Measurements from ENCODE around the gene PIEZO1.
A peak's percentile ranks its signal among the peaks of the same experiment; 100 is the strongest.
"Not testable (repeated sequence)": the region's sequence is repeated elsewhere in the genome, so short reads cannot be mapped to it uniquely, and the experiment has no call there.

The PIEZO1 gene

GRCh38 chr16:88781140-88782077 is 3.6 kb downstream of the PIEZO1 start:
- peak; percentile 62 for DNase-seq

- DNase-seq = no peak
Measured at GRCh38 chr16:88780142-88781062, 4.6 kb downstream of the PIEZO1 start.

GRCh38 chr16:88779406-88780141 is 5.4 kb downstream of the PIEZO1 start:
- DNase-seq = no peak

GRCh38 chr16:88778541-88779065 is 6.4 kb downstream of the PIEZO1 start:
- no peak for DNase-seq

GRCh38 chr16:88778271-88778525 is 6.8 kb downstream of the PIEZO1 start:
- no peak for DNase-seq

- no peak for DNase-seq
Measured at GRCh38 chr16:88777471-88778270, 7.3 kb downstream of the PIEZO1 start.

- no peak for DNase-seq
Measured at GRCh38 chr16:88775825-88776224, 9.2 kb downstream of the PIEZO1 start.

GRCh38 chr16:88774544-88775393 is 10.3 kb downstream of the PIEZO1 start:
- DNase-seq = no peak

- DNase-seq = no peak
Measured at GRCh38 chr16:88773812-88774291, 11.2 kb downstream of the PIEZO1 start.

- DNase-seq = no peak
Measured at GRCh38 chr16:88772871-88773811, 11.9 kb downstream of the PIEZO1 start.

- DNase-seq = not testable (repeated sequence)
Measured at GRCh38 chr16:88771781-88772180, 13.2 kb downstream of the PIEZO1 start.

- DNase-seq = no peak
Measured at GRCh38 chr16:88771294-88771772, 13.7 kb downstream of the PIEZO1 start.

- DNase-seq = peak; percentile 50
Measured at GRCh38 chr16:88770461-88771293, 14.3 kb downstream of the PIEZO1 start.

GRCh38 chr16:88769617-88770460 is 15.2 kb downstream of the PIEZO1 start:
- no peak for DNase-seq

GRCh38 chr16:88768071-88768783 is 16.8 kb downstream of the PIEZO1 start:
- no peak for DNase-seq

GRCh38 chr16:88767546-88768070 is 17.4 kb downstream of the PIEZO1 start:
- DNase-seq = no peak

GRCh38 chr16:88766975-88767374 is 18.0 kb downstream of the PIEZO1 start:
- no peak for DNase-seq

Data from activated T-cell treated with anti-CD3 and anti-CD28 coated beads, Interleukin-2, amount 50 U/mL, for 1 hour (primary cell).